Measurements from ENCODE around the gene POT1. TPM values are rescaled to one million over a fixed set of nuclear protein-coding genes. Genes with fewer than 3 reads are reported as not detected.

POT1 gene
- total and polyA plus RNA-seq, 2 experiments from 2014 or later: 12.0 to 40.4 TPM

DNA sequence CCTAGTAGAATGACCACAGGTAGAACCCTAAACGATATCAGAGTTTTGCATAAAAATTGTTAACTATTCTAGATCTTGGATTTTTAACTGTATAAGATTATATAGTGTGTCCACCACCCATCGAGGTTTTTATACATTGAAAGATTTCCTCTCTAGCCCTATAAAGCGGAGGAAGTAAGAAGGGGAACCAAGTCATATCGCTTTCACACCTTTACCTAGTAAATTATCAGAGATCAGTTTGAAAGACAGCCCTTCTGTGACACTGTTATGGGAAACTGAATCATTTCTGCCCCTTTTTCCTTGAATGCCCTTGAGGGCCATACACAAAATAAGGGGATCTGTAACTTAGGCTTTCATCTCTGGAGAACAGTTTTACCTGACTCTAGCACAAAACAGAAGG is 155.7 kb downstream of the POT1 start:
- no peak overlapping the region for H3K27ac Mint-ChIP-seq
- H3K4me3 Mint-ChIP-seq: no peak overlapping the region
- H3K9me3 Mint-ChIP-seq: no peaks in the 10 kb centered on the region

DNA sequence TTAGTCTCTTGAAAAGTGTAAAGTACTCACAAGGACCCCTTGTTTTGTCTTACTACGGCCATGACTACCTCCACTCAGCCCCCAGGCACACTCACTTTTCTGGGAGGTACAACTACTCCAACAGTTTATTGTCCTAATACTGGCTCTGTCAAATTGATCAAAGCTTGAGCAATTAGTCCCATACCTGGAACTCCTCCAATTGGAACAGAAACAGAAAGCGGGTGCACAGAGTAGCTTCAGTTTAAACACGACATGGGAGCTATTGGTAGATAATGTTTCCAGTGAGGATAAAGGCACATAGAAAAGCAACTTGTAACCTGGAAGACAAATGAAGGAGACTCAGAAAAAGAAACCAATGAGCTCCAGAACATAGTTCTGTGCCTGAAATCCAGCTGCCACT is 156.3 kb downstream of the POT1 start:
- ATAC-seq: no peak
- Histone ChIP-seq H3K4me3 (no peak overlapping the region), H3F3A (replicated peaks; ENCODE audit: low read depth) (no peaks in the 10 kb centered on the region), H3K27me3 (ENCODE audit: insufficient read depth) (no peaks in the 10 kb centered on the region), H3K27ac (ENCODE audit: low read depth) (no peak overlapping the region), H3K4me2 (no peak overlapping the region), H2AFZ (no peak overlapping the region; the same call in 1 of the 2 replicates), H3K9me2 (ENCODE audit: insufficient read depth) (no peaks in the 10 kb centered on the region), H3K36me3 (ENCODE audit: insufficient read depth) (no peaks in the 10 kb centered on the region), H3K4me1 (ENCODE audit: insufficient read depth) (peaks cover 6% of the 10 kb centered on the region; the same call in 1 of the 2 replicates), H4K20me1 (replicated peaks; ENCODE audit: insufficient read depth) (no peaks in the 10 kb centered on the region), H3K79me2 (replicated peaks; ENCODE audit: insufficient read depth) (no peaks in the 10 kb centered on the region)
- Mint-ChIP-seq H3K9me3 (no peaks in the 10 kb centered on the region), H3K27me3 (ENCODE audit: insufficient read depth, low read depth, poor library complexity) (no peaks in the 10 kb centered on the region), H3K4me3 (no peak overlapping the region), H3K27ac (no peak overlapping the region), H3K36me3 (ENCODE audit: low read depth) (no peaks in the 10 kb centered on the region), H3K4me1 (peaks cover 8% of the 10 kb centered on the region)
- DNase-seq (ENCODE audit: low spot score): no peak
- TF ChIP-seq ZNF114 (CRISPR knock-in tag; IDR thresholded peaks at IDR 0.05) (no peak), CREB1 (CRISPR knock-in tag; IDR thresholded peaks at IDR 0.05; ENCODE audit: low read depth) (no peak), NANOG (IDR thresholded peaks at IDR 0.05; ENCODE audit: borderline replicate concordance) (no peak), STAT1 (IDR thresholded peaks at IDR 0.05; ENCODE audit: unreplicated experiment) (no peak)
- TF ChIP-seq, protein P1, sequence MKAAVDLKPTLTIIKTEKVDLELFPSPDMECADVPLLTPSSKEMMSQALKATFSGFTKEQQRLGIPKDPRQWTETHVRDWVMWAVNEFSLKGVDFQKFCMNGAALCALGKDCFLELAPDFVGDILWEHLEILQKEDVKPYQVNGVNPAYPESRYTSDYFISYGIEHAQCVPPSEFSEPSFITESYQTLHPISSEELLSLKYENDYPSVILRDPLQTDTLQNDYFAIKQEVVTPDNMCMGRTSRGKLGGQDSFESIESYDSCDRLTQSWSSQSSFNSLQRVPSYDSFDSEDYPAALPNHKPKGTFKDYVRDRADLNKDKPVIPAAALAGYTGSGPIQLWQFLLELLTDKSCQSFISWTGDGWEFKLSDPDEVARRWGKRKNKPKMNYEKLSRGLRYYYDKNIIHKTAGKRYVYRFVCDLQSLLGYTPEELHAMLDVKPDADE (IDR thresholded peaks at IDR 0.05): no peak
- TF ChIP-seq, protein P2, sequence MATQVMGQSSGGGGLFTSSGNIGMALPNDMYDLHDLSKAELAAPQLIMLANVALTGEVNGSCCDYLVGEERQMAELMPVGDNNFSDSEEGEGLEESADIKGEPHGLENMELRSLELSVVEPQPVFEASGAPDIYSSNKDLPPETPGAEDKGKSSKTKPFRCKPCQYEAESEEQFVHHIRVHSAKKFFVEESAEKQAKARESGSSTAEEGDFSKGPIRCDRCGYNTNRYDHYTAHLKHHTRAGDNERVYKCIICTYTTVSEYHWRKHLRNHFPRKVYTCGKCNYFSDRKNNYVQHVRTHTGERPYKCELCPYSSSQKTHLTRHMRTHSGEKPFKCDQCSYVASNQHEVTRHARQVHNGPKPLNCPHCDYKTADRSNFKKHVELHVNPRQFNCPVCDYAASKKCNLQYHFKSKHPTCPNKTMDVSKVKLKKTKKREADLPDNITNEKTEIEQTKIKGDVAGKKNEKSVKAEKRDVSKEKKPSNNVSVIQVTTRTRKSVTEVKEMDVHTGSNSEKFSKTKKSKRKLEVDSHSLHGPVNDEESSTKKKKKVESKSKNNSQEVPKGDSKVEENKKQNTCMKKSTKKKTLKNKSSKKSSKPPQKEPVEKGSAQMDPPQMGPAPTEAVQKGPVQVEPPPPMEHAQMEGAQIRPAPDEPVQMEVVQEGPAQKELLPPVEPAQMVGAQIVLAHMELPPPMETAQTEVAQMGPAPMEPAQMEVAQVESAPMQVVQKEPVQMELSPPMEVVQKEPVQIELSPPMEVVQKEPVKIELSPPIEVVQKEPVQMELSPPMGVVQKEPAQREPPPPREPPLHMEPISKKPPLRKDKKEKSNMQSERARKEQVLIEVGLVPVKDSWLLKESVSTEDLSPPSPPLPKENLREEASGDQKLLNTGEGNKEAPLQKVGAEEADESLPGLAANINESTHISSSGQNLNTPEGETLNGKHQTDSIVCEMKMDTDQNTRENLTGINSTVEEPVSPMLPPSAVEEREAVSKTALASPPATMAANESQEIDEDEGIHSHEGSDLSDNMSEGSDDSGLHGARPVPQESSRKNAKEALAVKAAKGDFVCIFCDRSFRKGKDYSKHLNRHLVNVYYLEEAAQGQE (IDR thresholded peaks at IDR 0.05; ENCODE audit: unreplicated experiment): no peak

More for the DNA sequence above, 155.7 kb downstream of the POT1 start:
- Histone ChIP-seq H3K27me3 (ENCODE audit: insufficient read depth) (no peaks in the 10 kb centered on the region), H3K4me1 (ENCODE audit: insufficient read depth) (peaks cover 6% of the 10 kb centered on the region; the same call in 1 of the 2 replicates), H3K36me3 (ENCODE audit: insufficient read depth) (no peaks in the 10 kb centered on the region), H2AFZ (no peak overlapping the region), H3K4me3 (no peak overlapping the region), H3K79me2 (replicated peaks; ENCODE audit: insufficient read depth) (no peaks in the 10 kb centered on the region), H3F3A (replicated peaks; ENCODE audit: low read depth) (no peaks in the 10 kb centered on the region), H4K20me1 (replicated peaks; ENCODE audit: insufficient read depth) (no peaks in the 10 kb centered on the region), H3K27ac (ENCODE audit: low read depth) (no peak overlapping the region), H3K9me2 (ENCODE audit: insufficient read depth) (no peaks in the 10 kb centered on the region), H3K4me2 (no peak overlapping the region)
- Mint-ChIP-seq H3K36me3 (ENCODE audit: low read depth) (no peaks in the 10 kb centered on the region), H3K27me3 (ENCODE audit: insufficient read depth, low read depth, poor library complexity) (no peaks in the 10 kb centered on the region), H3K4me1 (peaks cover 8% of the 10 kb centered on the region)
- DNase-seq (ENCODE audit: low spot score) (no peak), ATAC-seq (no peak)
- no peak for TF ChIP-seq POLR2AphosphoS5 (IDR thresholded peaks at IDR 0.05; ENCODE audit: low read depth)
- TF ChIP-seq STAT1 (IDR thresholded peaks at IDR 0.05; ENCODE audit: unreplicated experiment): no peak

Other genes with a start within 250 kb of the POT1 start
- gene GPR37, start 164.0 kb downstream of the POT1 start, total RNA-seq (2014; rRNA removed; shearing (Covaris generic)): 6.8 and 8.5 TPM in 2 replicates
- 3.7 and 3.9 TPM in 2 replicates for gene GPR37, start 164.0 kb downstream of the POT1 start, polyA plus RNA-seq (2016; fragmentation: Nextera tagmentation; extraction: Ambion mirVana)

All from GM23338 (cell line).